Measurements from ENCODE around the gene TLE7. TPM values are rescaled to one million over a fixed set of nuclear protein-coding genes. Genes with fewer than 3 reads are reported as not detected.

TLE7 gene
- total and polyA plus RNA-seq, 3 experiments from 2014 or later, result not detected

GRCh38 chr16:71476457-71477124 lies 34.7 kb upstream of the TLE7 start:
- Mint-ChIP-seq H3K4me1 (no peaks in the 10 kb centered on the region), H3K9me3 (no peaks in the 10 kb centered on the region), H3K4me3 (peak overlapping the region in 1 of 7 donors; percentile 19), H3K27me3 (no peaks in the 10 kb centered on the region), H3K27ac (no peak overlapping the region), H3K36me3 (peaks cover 31 to 52% (median 32%) of the 10 kb centered on the region in 3 donors)
- H3K4me3 ChIP-seq (ENCODE audit: low read length), result no peak overlapping the region
- H3K4me1 ChIP-seq (ENCODE audit: insufficient read depth, low read length), result no peaks in the 10 kb centered on the region
- no peak for DNase-seq
- no peaks in the 10 kb centered on the region for H3K27me3 ChIP-seq (ENCODE audit: insufficient read depth, low read length, poor library complexity, severe bottlenecking)
- H3K36me3 ChIP-seq (ENCODE audit: insufficient read depth, low read length), result peaks cover 13% of the 10 kb centered on the region
- ChIA-PET POLR2A (no interaction called here), CTCF (no interaction called here)
- no peak overlapping the region for H3K27ac ChIP-seq (ENCODE audit: low read depth, low read length)
- no peaks in the 10 kb centered on the region for H3K9me3 ChIP-seq (ENCODE audit: low read length)

- peaks cover 30 to 53% (median 31%) of the 10 kb centered on the region in 3 donors for H3K36me3 Mint-ChIP-seq
- no peak overlapping the region for H3K4me3 Mint-ChIP-seq
- no peak overlapping the region for H3K27ac ChIP-seq (ENCODE audit: low read depth, low read length)
- no peak for DNase-seq
- CTCF ChIA-PET, result no interaction called here
- no peaks in the 10 kb centered on the region for H3K27me3 ChIP-seq (ENCODE audit: insufficient read depth, low read length, poor library complexity, severe bottlenecking)
- POLR2A ChIA-PET, result no interaction called here
- H3K9me3 ChIP-seq (ENCODE audit: low read length), result no peaks in the 10 kb centered on the region
- no peak overlapping the region for H3K27ac Mint-ChIP-seq
- H3K9me3 Mint-ChIP-seq, result no peaks in the 10 kb centered on the region
- H3K27me3 Mint-ChIP-seq, result no peaks in the 10 kb centered on the region
- H3K4me1 Mint-ChIP-seq, result no peaks in the 10 kb centered on the region
- no peak overlapping the region for H3K4me3 ChIP-seq (ENCODE audit: low read length)
- H3K4me1 ChIP-seq (ENCODE audit: insufficient read depth, low read length), result no peaks in the 10 kb centered on the region
- peaks cover 13% of the 10 kb centered on the region for H3K36me3 ChIP-seq (ENCODE audit: insufficient read depth, low read length)
Measured at GRCh38 chr16:71474864-71475263, 33.0 kb upstream of the TLE7 start.

DNA sequence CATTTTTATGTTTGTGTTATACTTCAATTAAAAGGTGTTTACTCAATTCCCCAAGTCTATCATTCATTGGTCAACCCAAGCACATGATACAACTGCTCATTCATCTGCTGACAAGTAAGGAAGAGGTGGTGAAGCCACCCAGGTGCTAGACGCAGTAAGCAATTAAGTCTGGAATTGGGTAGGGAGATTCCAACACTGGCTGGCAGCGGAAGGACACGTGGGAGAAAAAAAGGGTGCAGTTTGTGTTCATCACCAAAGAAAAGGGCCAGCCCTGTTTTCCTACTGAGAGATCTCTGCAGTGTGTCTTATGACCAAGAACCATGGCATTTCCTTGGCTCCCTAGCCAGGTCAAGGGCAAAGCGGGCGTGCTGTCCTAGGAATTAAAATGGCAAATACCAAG lies 32.0 kb upstream of the TLE7 start:
- Mint-ChIP-seq H3K36me3 (peaks cover 32 to 56% (median 36%) of the 10 kb centered on the region in 3 donors), H3K9me3 (no peaks in the 10 kb centered on the region), H3K4me1 (no peaks in the 10 kb centered on the region), H3K27ac (no peak overlapping the region), H3K27me3 (peaks cover 0 to 3% of the 10 kb centered on the region in 2 donors), H3K4me3 (no peak overlapping the region)
- CTCF ChIA-PET, result interaction anchor here (1.0 kb wide), 1 partner anchor 61 kb away, joined by 3 read pairs; no protein-coding TSS in a partner anchor
- DNase-seq, result no peak
- Histone ChIP-seq H3K27me3 (ENCODE audit: insufficient read depth, low read length, poor library complexity, severe bottlenecking) (no peaks in the 10 kb centered on the region), H3K4me1 (ENCODE audit: insufficient read depth, low read length) (no peaks in the 10 kb centered on the region), H3K36me3 (ENCODE audit: insufficient read depth, low read length) (peaks cover 13% of the 10 kb centered on the region), H3K4me3 (ENCODE audit: low read length) (no peak overlapping the region), H3K9me3 (ENCODE audit: low read length) (no peaks in the 10 kb centered on the region), H3K27ac (ENCODE audit: low read depth, low read length) (no peak overlapping the region)
- POLR2A ChIA-PET, result no interaction called here

DNA sequence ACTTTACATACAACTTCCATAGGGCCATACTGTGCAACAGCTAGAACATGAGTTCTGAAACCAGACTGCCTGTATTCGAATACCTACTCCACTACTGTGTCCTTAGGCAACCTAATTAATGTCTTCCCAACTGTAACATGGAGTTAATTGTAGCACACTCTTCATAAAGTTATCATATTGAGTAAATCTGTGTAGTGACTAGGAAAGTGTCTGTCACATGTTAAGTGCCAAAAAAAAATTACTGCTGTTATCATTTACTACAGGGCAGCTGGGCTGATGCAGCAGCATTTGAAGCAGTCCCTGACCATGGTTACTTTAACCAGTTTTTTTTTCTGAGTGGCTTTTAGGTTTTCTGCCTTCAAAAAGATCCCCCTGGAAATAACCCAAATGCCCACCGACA lies 31.1 kb upstream of the TLE7 start:
- H3K36me3 ChIP-seq (ENCODE audit: insufficient read depth, low read length), result peaks cover 13% of the 10 kb centered on the region
- no peaks in the 10 kb centered on the region for H3K27me3 ChIP-seq (ENCODE audit: insufficient read depth, low read length, poor library complexity, severe bottlenecking)
- no peak for DNase-seq
- no peaks in the 10 kb centered on the region for H3K9me3 ChIP-seq (ENCODE audit: low read length)
- CTCF ChIA-PET, result interaction anchor here (0.8 kb wide), 1 partner anchor 9 kb away, joined by 3 read pairs; no protein-coding TSS in a partner anchor
- POLR2A ChIA-PET, result no interaction called here
- H3K4me1 Mint-ChIP-seq, result no peaks in the 10 kb centered on the region
- no peak overlapping the region for H3K4me3 ChIP-seq (ENCODE audit: low read length)
- no peak overlapping the region for H3K27ac ChIP-seq (ENCODE audit: low read depth, low read length)
- H3K4me1 ChIP-seq (ENCODE audit: insufficient read depth, low read length), result no peaks in the 10 kb centered on the region
- no peak overlapping the region for H3K4me3 Mint-ChIP-seq
- peaks cover 0 to 3% of the 10 kb centered on the region in 2 donors for H3K27me3 Mint-ChIP-seq
- H3K36me3 Mint-ChIP-seq, result peaks cover 26 to 49% (median 36%) of the 10 kb centered on the region in 3 donors
- H3K9me3 Mint-ChIP-seq, result no peaks in the 10 kb centered on the region
- H3K27ac Mint-ChIP-seq, result no peak overlapping the region

GRCh38 chr16:71472051-71472450 lies 30.2 kb upstream of the TLE7 start:
- peak overlapping the region in 1 of 8 donors; percentile 47 for H3K27ac Mint-ChIP-seq
- CTCF ChIA-PET, result interaction anchor here (0.8 kb wide), 1 partner anchor 8 kb away, joined by 3 read pairs; no protein-coding TSS in a partner anchor
- H3K4me3 ChIP-seq (ENCODE audit: low read length), result no peak overlapping the region
- H3K4me1 ChIP-seq (ENCODE audit: insufficient read depth, low read length), result no peaks in the 10 kb centered on the region
- no peak for DNase-seq
- H3K27me3 Mint-ChIP-seq, result peaks cover 0 to 3% of the 10 kb centered on the region in 2 donors
- no peak overlapping the region for H3K4me3 Mint-ChIP-seq
- H3K36me3 ChIP-seq (ENCODE audit: insufficient read depth, low read length), result peaks cover 13% of the 10 kb centered on the region
- H3K36me3 Mint-ChIP-seq, result peaks cover 19 to 40% (median 29%) of the 10 kb centered on the region in 3 donors
- no peak overlapping the region for H3K27ac ChIP-seq (ENCODE audit: low read depth, low read length)
- H3K27me3 ChIP-seq (ENCODE audit: insufficient read depth, low read length, poor library complexity, severe bottlenecking), result no peaks in the 10 kb centered on the region
- H3K4me1 Mint-ChIP-seq, result no peaks in the 10 kb centered on the region
- no peaks in the 10 kb centered on the region for H3K9me3 Mint-ChIP-seq
- H3K9me3 ChIP-seq (ENCODE audit: low read length), result no peaks in the 10 kb centered on the region
- POLR2A ChIA-PET, result no interaction called here

GRCh38 chr16:71467810-71468209 lies 26.0 kb upstream of the TLE7 start:
- Histone ChIP-seq H3K4me1 (ENCODE audit: insufficient read depth, low read length) (no peaks in the 10 kb centered on the region), H3K27ac (ENCODE audit: low read depth, low read length) (no peak overlapping the region), H3K9me3 (ENCODE audit: low read length) (no peaks in the 10 kb centered on the region), H3K27me3 (ENCODE audit: insufficient read depth, low read length, poor library complexity, severe bottlenecking) (no peaks in the 10 kb centered on the region), H3K4me3 (ENCODE audit: low read length) (no peak overlapping the region), H3K36me3 (ENCODE audit: insufficient read depth, low read length) (no peaks in the 10 kb centered on the region)
- Mint-ChIP-seq H3K27me3 (peaks cover 0 to 3% of the 10 kb centered on the region in 2 donors), H3K27ac (peak overlapping the region in 1 of 8 donors; percentile 32), H3K36me3 (peaks cover 3 to 7% (median 5%) of the 10 kb centered on the region in 3 donors), H3K4me3 (no peak overlapping the region), H3K4me1 (peaks cover 3 to 6% (median 3%) of the 10 kb centered on the region in 3 donors), H3K9me3 (no peaks in the 10 kb centered on the region)
- ChIA-PET CTCF (no interaction called here), POLR2A (no interaction called here)
- peak; percentile 20 to 49 (median 26) for DNase-seq

DNA sequence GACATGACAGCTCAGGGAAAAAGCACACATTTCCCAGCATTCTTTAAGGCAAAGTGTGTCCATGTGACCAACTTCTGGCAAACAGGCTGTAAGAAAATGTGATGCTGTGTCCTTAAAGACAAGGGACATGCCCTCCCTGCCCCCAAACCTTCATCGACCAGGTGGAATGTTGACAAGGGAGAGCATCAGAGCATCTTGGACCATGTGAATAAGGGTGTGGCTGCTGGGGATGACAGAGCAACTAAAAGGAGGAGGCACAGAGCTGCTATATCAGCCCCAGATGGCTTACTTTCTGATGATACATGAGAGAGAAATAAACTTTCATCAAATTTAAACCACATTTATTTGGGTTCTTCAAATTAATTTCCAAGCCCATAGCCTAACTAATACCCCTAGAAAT lies 22.4 kb upstream of the TLE7 start:
- Histone ChIP-seq H3K36me3 (ENCODE audit: insufficient read depth, low read length) (no peaks in the 10 kb centered on the region), H3K27me3 (ENCODE audit: insufficient read depth, low read length, poor library complexity, severe bottlenecking) (no peaks in the 10 kb centered on the region), H3K9me3 (ENCODE audit: low read length) (no peaks in the 10 kb centered on the region), H3K4me1 (ENCODE audit: insufficient read depth, low read length) (peaks cover 9% of the 10 kb centered on the region), H3K27ac (ENCODE audit: low read depth, low read length) (no peak overlapping the region), H3K4me3 (ENCODE audit: low read length) (no peak overlapping the region)
- H3K27ac Mint-ChIP-seq, result peak overlapping the region in 1 of 8 donors; percentile 27
- peaks cover 0 to 9% (median 2%) of the 10 kb centered on the region in 3 donors for H3K36me3 Mint-ChIP-seq
- peaks cover 0 to 2% of the 10 kb centered on the region in 2 donors for H3K27me3 Mint-ChIP-seq
- peak overlapping the region in 2 of 7 donors; percentile 80 to 84 for H3K4me3 Mint-ChIP-seq
- ChIA-PET CTCF (interaction anchor here (0.9 to 2.0 kb wide), 3 partner anchors 8 to 36 kb away, joined by 3 to 8 read pairs (median 5); no protein-coding TSS in a partner anchor), POLR2A (no interaction called here)
- H3K4me1 Mint-ChIP-seq, result peaks cover 18 to 37% (median 32%) of the 10 kb centered on the region in 3 donors
- no peaks in the 10 kb centered on the region for H3K9me3 Mint-ChIP-seq
- no peak for DNase-seq

All from CD8-positive, alpha-beta memory T cell (primary cell).